Liver (tissue), 9 donors: ENCODE data around the gene BEND4. TPM values are rescaled to one million over a fixed set of nuclear protein-coding genes. Genes with fewer than 3 reads are reported as not detected.

Experiments used
- DNase-seq: peaks from one replicate; pipeline ENCODE4 v3.0.0-alpha.2; 2017; ENCODE audit warnings: low spot score
- H3K27ac ChIP-seq, 2 donors: one replicate each; pipeline ENCODE4 v1.7.0; 2013; ENCODE audit warnings: inconsistent platforms in 2 of 2, low read length in 2 of 2, control low read depth in 1 of 2, low read depth in 1 of 2, mild to moderate bottlenecking in 1 of 2
- H3K27me3 ChIP-seq, 4 donors: one replicate each; pipeline versions ENCODE4 v1.6.1 to v1.7.0; 2013; ENCODE audit warnings: low read length in 3 of 4, inconsistent platforms in 1 of 4, mild to moderate bottlenecking in 1 of 4, moderate library complexity in 1 of 4; ENCODE audit not compliant: control insufficient read depth in 4 of 4, insufficient read depth in 4 of 4
- H3K36me3 ChIP-seq, 4 donors: one replicate each; pipeline versions ENCODE4 v1.6.1 to v1.7.0; 2013; ENCODE audit warnings: low read length in 3 of 4, mild to moderate bottlenecking in 3 of 4, low read depth in 1 of 4, moderate library complexity in 1 of 4; ENCODE audit not compliant: control insufficient read depth in 4 of 4, insufficient read depth in 3 of 4
- H3K4me1 ChIP-seq, 4 donors: one replicate each; pipeline versions ENCODE4 v1.6.1 to v1.7.0; 2013; ENCODE audit warnings: low read length in 3 of 4, mild to moderate bottlenecking in 3 of 4, moderate library complexity in 1 of 4; ENCODE audit not compliant: control insufficient read depth in 4 of 4, insufficient read depth in 4 of 4
- H3K4me3 ChIP-seq, 3 donors: one replicate each; pipeline versions ENCODE4 v1.6.1 to v1.7.0; 2013; ENCODE audit warnings: low read length in 3 of 3, control low read depth in 1 of 3, low read depth in 1 of 3, mild to moderate bottlenecking in 1 of 3
- H3K9ac ChIP-seq, 2 donors: one replicate each; pipeline ENCODE4 v1.7.0; 2013; ENCODE audit warnings: low read length in 2 of 2, mild to moderate bottlenecking in 2 of 2, moderate library complexity in 2 of 2, control low read depth in 1 of 2, low read depth in 1 of 2
- H3K9me3 ChIP-seq, 4 donors: one replicate each; pipeline versions ENCODE4 v1.6.1 to v1.7.0; 2013; ENCODE audit warnings: low read length in 3 of 4; ENCODE audit not compliant: control insufficient read depth in 4 of 4
- ATF3 ChIP-seq: IDR thresholded peaks from 2 replicates; pipeline ENCODE4 v1.6.1; 2016; ENCODE audit warnings: antibody characterized with exemption
- CTCF ChIP-seq: fragments of 150-350 bp; IDR thresholded peaks from 2 replicates; pipeline ENCODE4 v1.5.1; 2017; ENCODE audit warnings: improper control_type of control experiment, low read depth, low read length; ENCODE audit not compliant: missing input control
- EGR1 ChIP-seq, 2 donors: IDR thresholded peaks; 2 replicates each; pipeline ENCODE4 v1.6.1; 2016 to 2018; ENCODE audit warnings: antibody characterized with exemption in 2 of 2, low read depth in 2 of 2
- FOXA1 ChIP-seq: IDR thresholded peaks from 2 replicates; pipeline ENCODE4 v1.6.1; 2016; ENCODE audit warnings: antibody characterized with exemption
- GABPA ChIP-seq, 2 donors: IDR thresholded peaks in 1 of 2; conservative IDR thresholded peaks in 1 of 2; 2 replicates each; pipeline ENCODE4 v1.6.1; 2016; ENCODE audit warnings: antibody characterized with exemption in 2 of 2, mild to moderate bottlenecking in 1 of 2, moderate library complexity in 1 of 2
- HNF4A ChIP-seq, 2 donors: conservative IDR thresholded peaks; 2 replicates each; pipeline ENCODE4 v1.6.1; 2016; ENCODE audit warnings: antibody characterized with exemption in 2 of 2, mild to moderate bottlenecking in 2 of 2
- HNF4G ChIP-seq: IDR thresholded peaks from 2 replicates; pipeline ENCODE4 v1.6.1; 2016; ENCODE audit warnings: antibody characterized with exemption
- JUND ChIP-seq, 2 donors: IDR thresholded peaks; 2 replicates each; pipeline ENCODE4 v1.6.1; 2016; ENCODE audit warnings: antibody characterized with exemption in 2 of 2
- RAD21 ChIP-seq, 2 donors: IDR thresholded peaks; 2 replicates each; pipeline ENCODE4 v1.6.1; 2016; ENCODE audit warnings: antibody characterized with exemption in 2 of 2, mild to moderate bottlenecking in 2 of 2
- REST ChIP-seq: IDR thresholded peaks from 2 replicates; pipeline ENCODE4 v1.6.1; 2016; ENCODE audit warnings: antibody characterized with exemption, mild to moderate bottlenecking
- RXRA ChIP-seq, 2 donors: IDR thresholded peaks; 2 replicates each; pipeline ENCODE4 v1.6.1; 2017 to 2018; ENCODE audit warnings: antibody characterized with exemption in 2 of 2, mild to moderate bottlenecking in 1 of 2
- SP1 ChIP-seq: IDR thresholded peaks from 2 replicates; pipeline ENCODE4 v1.6.1; 2018; ENCODE audit warnings: antibody characterized with exemption, mild to moderate bottlenecking
- TAF1 ChIP-seq: conservative IDR thresholded peaks from 2 replicates; pipeline ENCODE4 v1.6.1; 2016; ENCODE audit warnings: antibody characterized with exemption, mild to moderate bottlenecking
- ZBTB33 ChIP-seq: IDR thresholded peaks from 2 replicates; pipeline ENCODE4 v1.6.1; 2016; ENCODE audit warnings: antibody characterized with exemption
- WGBS: extraction: QIAGEN DNeasy Blood & Tissue Kit; methylation state at CpG from one replicate; pipeline ENCODE4 v1.1.7; 2013; 5-methylcytosine and 5-hydroxymethylcytosine counted together
- polyA plus RNA-seq, 2 donors: library from polyadenylated mRNA; stranded (reverse) in 1 of 2; unstranded in 1 of 2; fragments of 200-250 nt in 1 of 2; fragments of >200 nt in 1 of 2; fragmentation: Nextera tagmentation in 1 of 2; extraction: Ambion mirVana in 1 of 2; gene quantifications; one replicate each; pipeline versions ENCODE4 v1.2.1 to v1.2.3, GENCODE V29; 2013 to 2015
- total RNA-seq, 2 donors: library from RNA; depleted of rRNA; stranded (reverse); fragments of >200 nt; gene quantifications; one replicate each; pipeline ENCODE4 v1.2.3, GENCODE V29; 2014
- donor health status: healthy.
- donor health status: healthy.
- donor health status: healthy.
- donor health status: healthy.
- donor health status: healthy.

BEND4 gene
- total and polyA plus RNA-seq, 4 donors: 0.02 to 0.28 (median 0.13) TPM

GRCh38 chr4:42088386-42088785, 64.1 kb downstream of the BEND4 start:
- H3K36me3 ChIP-seq: peaks cover 0 to 6% (median 2%) of the 10 kb centered on the region in 4 donors
- WGBS: 94% methylated on average over 6 of the region's 6 CpGs
- no peaks in the 10 kb centered on the region for H3K27me3 ChIP-seq
- TF ChIP-seq GABPA (IDR thresholded peaks at IDR 0.05 in 1 of 2, conservative IDR thresholded peaks at IDR 0.05 in 1 of 2) (no peak), FOXA1 (no peak), SP1 (no peak), RXRA (IDR thresholded peaks at IDR 0.05) (no peak), EGR1 (IDR thresholded peaks at IDR 0.05; ENCODE audit: low read depth in 2 of 2) (no peak), ATF3 (no peak), ZBTB33 (no peak), JUND (IDR thresholded peaks at IDR 0.05) (no peak)
- no peak overlapping the region for H3K4me3 ChIP-seq
- H3K27ac ChIP-seq: no peak overlapping the region
- no peak for DNase-seq
- no peak overlapping the region for H3K9ac ChIP-seq
- H3K4me1 ChIP-seq: no peaks in the 10 kb centered on the region
- no peaks in the 10 kb centered on the region for H3K9me3 ChIP-seq

GRCh38 chr4:42083816-42084215, 68.6 kb downstream of the BEND4 start:
- TF ChIP-seq RXRA (IDR thresholded peaks at IDR 0.05): no peak
- TF ChIP-seq RAD21 (IDR thresholded peaks at IDR 0.05): no peak
- TF ChIP-seq ATF3: no peak
- no peak for TF ChIP-seq FOXA1
- no peak for TF ChIP-seq CTCF
- TF ChIP-seq EGR1 (IDR thresholded peaks at IDR 0.05; ENCODE audit: low read depth in 2 of 2): no peak
- no peak for TF ChIP-seq GABPA (IDR thresholded peaks at IDR 0.05 in 1 of 2, conservative IDR thresholded peaks at IDR 0.05 in 1 of 2)
- TF ChIP-seq TAF1: no peak
- TF ChIP-seq HNF4A (conservative IDR thresholded peaks at IDR 0.05): no peak
- no peak for TF ChIP-seq SP1
- TF ChIP-seq HNF4G: no peak
- TF ChIP-seq REST: no peak
- 98% methylated on average over 1 of the region's 1 CpG for WGBS
- DNase-seq: no peak
- H3K27me3 ChIP-seq: no peaks in the 10 kb centered on the region
- no peaks in the 10 kb centered on the region for H3K4me1 ChIP-seq
- H3K9me3 ChIP-seq: no peaks in the 10 kb centered on the region
- peaks cover 1 to 6% (median 4%) of the 10 kb centered on the region in 4 donors for H3K36me3 ChIP-seq
- H3K4me3 ChIP-seq: no peak overlapping the region
- no peak overlapping the region for H3K9ac ChIP-seq
- H3K27ac ChIP-seq: no peak overlapping the region
